ENCODE results near the gene ZNF662. TPM values are rescaled to one million over a fixed set of nuclear protein-coding genes. Genes with fewer than 3 reads are reported as not detected.

Gene ZNF662
- total RNA-seq, 1 experiment from 2014 or later, result not detected

GRCh38 chr3:42894698-42895579 is 11.0 kb upstream of the ZNF662 start:
- no peaks in the 10 kb centered on the region for H4K20me1 ChIP-seq (ENCODE audit: insufficient read depth, low read depth, low read length)
- H3K27me3 ChIP-seq (ENCODE audit: low read length), result no peaks in the 10 kb centered on the region
- no peak for DNase-seq
- H3K36me3 ChIP-seq (ENCODE audit: insufficient read depth, low read length), result no peaks in the 10 kb centered on the region
- no peak overlapping the region for H3K27ac ChIP-seq (ENCODE audit: low read length)
- no peak overlapping the region for H2AFZ ChIP-seq (ENCODE audit: low read length)
- H3K9me2 ChIP-seq (replicated peaks; ENCODE audit: insufficient read depth, low read length), result no peaks in the 10 kb centered on the region
- no peak overlapping the region for H3K4me3 ChIP-seq (ENCODE audit: low read length)
- no peaks in the 10 kb centered on the region for H3K4me1 ChIP-seq (ENCODE audit: low read length)
- no peak overlapping the region for H3K4me2 ChIP-seq (ENCODE audit: low read depth, low read length, poor library complexity, severe bottlenecking)
- no peak overlapping the region for H3K9ac ChIP-seq (ENCODE audit: low read length)
- H3K79me2 ChIP-seq (ENCODE audit: low read length), result no peaks in the 10 kb centered on the region
- no peaks in the 10 kb centered on the region for H3K9me3 ChIP-seq (ENCODE audit: low read length)

GRCh38 chr3:42895580-42895868 is 10.4 kb upstream of the ZNF662 start:
- Histone ChIP-seq H3K79me2 (ENCODE audit: low read length) (no peaks in the 10 kb centered on the region), H3K4me3 (ENCODE audit: low read length) (no peak overlapping the region), H3K36me3 (ENCODE audit: insufficient read depth, low read length) (no peaks in the 10 kb centered on the region), H3K9me3 (ENCODE audit: low read length) (no peaks in the 10 kb centered on the region), H3K27ac (ENCODE audit: low read length) (no peak overlapping the region), H3K4me1 (ENCODE audit: low read length) (no peaks in the 10 kb centered on the region), H4K20me1 (ENCODE audit: insufficient read depth, low read depth, low read length) (no peaks in the 10 kb centered on the region), H3K4me2 (ENCODE audit: low read depth, low read length, poor library complexity, severe bottlenecking) (no peak overlapping the region), H2AFZ (ENCODE audit: low read length) (no peak overlapping the region), H3K9me2 (replicated peaks; ENCODE audit: insufficient read depth, low read length) (no peaks in the 10 kb centered on the region), H3K9ac (ENCODE audit: low read length) (no peak overlapping the region), H3K27me3 (ENCODE audit: low read length) (no peaks in the 10 kb centered on the region)
- no peak for DNase-seq

GRCh38 chr3:42898896-42899675 is 6.9 kb upstream of the ZNF662 start:
- no peak overlapping the region for H3K9ac ChIP-seq (ENCODE audit: low read length)
- H3K9me3 ChIP-seq (ENCODE audit: low read length), result no peaks in the 10 kb centered on the region
- no peaks in the 10 kb centered on the region for H3K36me3 ChIP-seq (ENCODE audit: insufficient read depth, low read length)
- no peak overlapping the region for H2AFZ ChIP-seq (ENCODE audit: low read length)
- no peaks in the 10 kb centered on the region for H3K79me2 ChIP-seq (ENCODE audit: low read length)
- H3K4me1 ChIP-seq (ENCODE audit: low read length), result no peaks in the 10 kb centered on the region
- no peaks in the 10 kb centered on the region for H3K9me2 ChIP-seq (replicated peaks; ENCODE audit: insufficient read depth, low read length)
- no peak overlapping the region for H3K4me2 ChIP-seq (ENCODE audit: low read depth, low read length, poor library complexity, severe bottlenecking)
- no peaks in the 10 kb centered on the region for H4K20me1 ChIP-seq (ENCODE audit: insufficient read depth, low read depth, low read length)
- no peak overlapping the region for H3K27ac ChIP-seq (ENCODE audit: low read length)
- no peaks in the 10 kb centered on the region for H3K27me3 ChIP-seq (ENCODE audit: low read length)
- H3K4me3 ChIP-seq (ENCODE audit: low read length), result no peak overlapping the region
- DNase-seq, result peak; percentile 47

DNA sequence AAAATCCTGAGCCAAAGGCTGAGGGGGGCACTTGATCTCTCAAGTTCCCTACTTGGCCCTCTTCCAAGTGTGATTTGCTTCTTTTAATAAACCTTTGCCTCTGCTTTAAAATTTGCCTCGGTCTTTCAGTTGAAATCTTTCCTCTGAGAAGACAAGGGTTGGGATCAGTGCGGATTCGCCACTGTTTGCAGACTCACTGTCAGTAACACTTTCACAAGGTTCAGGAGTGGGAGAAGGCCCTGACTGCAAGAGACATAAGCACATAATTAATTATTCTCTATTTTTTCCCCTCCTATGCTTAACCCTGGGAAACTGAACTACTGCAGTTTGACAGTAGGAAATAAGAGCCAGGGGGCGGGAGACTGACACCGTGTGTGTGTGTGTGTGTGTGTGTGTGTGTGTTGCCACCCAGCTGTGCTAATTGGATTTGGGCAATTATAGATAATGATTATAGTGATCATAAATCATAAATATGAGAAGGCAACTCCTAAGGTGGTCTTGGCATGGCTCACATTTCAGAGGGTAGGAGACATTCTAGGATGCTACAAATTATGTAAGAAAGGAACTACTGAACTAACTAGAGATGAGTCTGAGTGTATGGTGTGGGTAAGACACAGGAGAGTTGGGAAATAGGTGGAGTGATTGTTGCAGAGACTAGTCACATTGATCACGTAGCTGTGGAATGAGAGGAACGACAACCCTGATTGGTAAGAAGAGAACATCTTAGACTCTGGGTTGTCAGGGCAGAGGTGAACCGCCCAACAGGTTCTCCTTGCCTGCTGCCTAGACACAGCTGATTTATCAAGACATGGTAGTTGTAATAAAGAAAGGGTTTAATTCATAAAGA is 5.5 kb upstream of the ZNF662 start:
- no peak overlapping the region for H3K9ac ChIP-seq (ENCODE audit: low read length)
- no peaks in the 10 kb centered on the region for H3K9me3 ChIP-seq (ENCODE audit: low read length)
- H3K79me2 ChIP-seq (ENCODE audit: low read length), result no peaks in the 10 kb centered on the region
- no peaks in the 10 kb centered on the region for H3K36me3 ChIP-seq (ENCODE audit: insufficient read depth, low read length)
- no peak overlapping the region for H3K4me2 ChIP-seq (ENCODE audit: low read depth, low read length, poor library complexity, severe bottlenecking)
- no peak overlapping the region for H3K4me3 ChIP-seq (ENCODE audit: low read length)
- no peak overlapping the region for H2AFZ ChIP-seq (ENCODE audit: low read length)
- H3K27me3 ChIP-seq (ENCODE audit: low read length), result no peaks in the 10 kb centered on the region
- H3K27ac ChIP-seq (ENCODE audit: low read length), result no peak overlapping the region
- H4K20me1 ChIP-seq (ENCODE audit: insufficient read depth, low read depth, low read length), result no peaks in the 10 kb centered on the region
- H3K4me1 ChIP-seq (ENCODE audit: low read length), result no peaks in the 10 kb centered on the region
- no peak for DNase-seq
- no peaks in the 10 kb centered on the region for H3K9me2 ChIP-seq (replicated peaks; ENCODE audit: insufficient read depth, low read length)

GRCh38 chr3:42901073-42901415 is 4.9 kb upstream of the ZNF662 start:
- no peaks in the 10 kb centered on the region for H3K9me3 ChIP-seq (ENCODE audit: low read length)
- no peaks in the 10 kb centered on the region for H3K27me3 ChIP-seq (ENCODE audit: low read length)
- no peak overlapping the region for H3K27ac ChIP-seq (ENCODE audit: low read length)
- DNase-seq, result no peak
- H3K4me3 ChIP-seq (ENCODE audit: low read length), result no peak overlapping the region
- H4K20me1 ChIP-seq (ENCODE audit: insufficient read depth, low read depth, low read length), result no peaks in the 10 kb centered on the region
- no peak overlapping the region for H3K4me2 ChIP-seq (ENCODE audit: low read depth, low read length, poor library complexity, severe bottlenecking)
- H3K4me1 ChIP-seq (ENCODE audit: low read length), result no peaks in the 10 kb centered on the region
- no peak overlapping the region for H3K9ac ChIP-seq (ENCODE audit: low read length)
- no peaks in the 10 kb centered on the region for H3K36me3 ChIP-seq (ENCODE audit: insufficient read depth, low read length)
- H3K79me2 ChIP-seq (ENCODE audit: low read length), result no peaks in the 10 kb centered on the region
- no peaks in the 10 kb centered on the region for H3K9me2 ChIP-seq (replicated peaks; ENCODE audit: insufficient read depth, low read length)
- no peak overlapping the region for H2AFZ ChIP-seq (ENCODE audit: low read length)

GRCh38 chr3:42902257-42902656 is 3.7 kb upstream of the ZNF662 start:
- H3K9me2 ChIP-seq (replicated peaks; ENCODE audit: insufficient read depth, low read length), result no peaks in the 10 kb centered on the region
- H3K36me3 ChIP-seq (ENCODE audit: insufficient read depth, low read length), result no peaks in the 10 kb centered on the region
- H2AFZ ChIP-seq (ENCODE audit: low read length), result no peak overlapping the region
- no peaks in the 10 kb centered on the region for H4K20me1 ChIP-seq (ENCODE audit: insufficient read depth, low read depth, low read length)
- H3K4me1 ChIP-seq (ENCODE audit: low read length), result no peaks in the 10 kb centered on the region
- H3K79me2 ChIP-seq (ENCODE audit: low read length), result no peaks in the 10 kb centered on the region
- no peak overlapping the region for H3K4me3 ChIP-seq (ENCODE audit: low read length)
- no peak for DNase-seq
- H3K9me3 ChIP-seq (ENCODE audit: low read length), result no peaks in the 10 kb centered on the region
- H3K4me2 ChIP-seq (ENCODE audit: low read depth, low read length, poor library complexity, severe bottlenecking), result no peak overlapping the region
- no peak overlapping the region for H3K27ac ChIP-seq (ENCODE audit: low read length)
- H3K9ac ChIP-seq (ENCODE audit: low read length), result no peak overlapping the region
- no peaks in the 10 kb centered on the region for H3K27me3 ChIP-seq (ENCODE audit: low read length)

DNA sequence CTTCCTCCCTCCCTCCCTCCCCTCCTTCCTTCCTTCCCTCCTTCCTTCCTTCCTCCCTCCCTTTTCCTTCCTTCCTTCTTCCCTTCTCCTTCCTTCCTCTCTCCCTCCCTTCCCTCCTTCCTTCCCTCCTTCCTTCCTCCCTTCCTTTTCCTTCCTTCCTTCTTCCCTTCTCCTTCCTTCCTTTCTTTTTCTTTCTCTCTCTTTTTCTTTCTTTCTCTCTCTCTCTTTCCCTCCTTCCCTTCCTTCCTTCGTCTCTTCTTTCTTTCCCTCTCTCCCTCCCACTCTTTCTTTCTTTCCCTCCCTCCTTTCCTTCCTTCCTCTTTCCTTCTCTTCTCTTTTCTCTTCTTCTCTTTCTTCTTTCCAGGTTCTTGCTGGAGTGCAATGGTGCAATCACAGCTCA is 1.9 kb upstream of the ZNF662 start:
- Histone ChIP-seq H3K9me2 (replicated peaks; ENCODE audit: insufficient read depth, low read length) (no peaks in the 10 kb centered on the region), H3K9me3 (ENCODE audit: low read length) (no peaks in the 10 kb centered on the region), H3K79me2 (ENCODE audit: low read length) (no peaks in the 10 kb centered on the region), H3K27ac (ENCODE audit: low read length) (no peak overlapping the region), H3K4me3 (ENCODE audit: low read length) (no peak overlapping the region), H2AFZ (ENCODE audit: low read length) (no peak overlapping the region), H3K27me3 (ENCODE audit: low read length) (no peaks in the 10 kb centered on the region), H3K36me3 (ENCODE audit: insufficient read depth, low read length) (no peaks in the 10 kb centered on the region), H4K20me1 (ENCODE audit: insufficient read depth, low read depth, low read length) (no peaks in the 10 kb centered on the region), H3K4me2 (ENCODE audit: low read depth, low read length, poor library complexity, severe bottlenecking) (no peak overlapping the region), H3K4me1 (ENCODE audit: low read length) (no peaks in the 10 kb centered on the region), H3K9ac (ENCODE audit: low read length) (no peak overlapping the region)
- DNase-seq, result no peak

GRCh38 chr3:42905740-42906069 is 237 bp upstream of the ZNF662 start:
- no peaks in the 10 kb centered on the region for H3K4me1 ChIP-seq (ENCODE audit: low read length)
- H3K27me3 ChIP-seq (ENCODE audit: low read length), result no peaks in the 10 kb centered on the region
- no peak overlapping the region for H3K4me2 ChIP-seq (ENCODE audit: low read depth, low read length, poor library complexity, severe bottlenecking)
- H3K9ac ChIP-seq (ENCODE audit: low read length), result no peak overlapping the region
- H3K9me2 ChIP-seq (replicated peaks; ENCODE audit: insufficient read depth, low read length), result no peaks in the 10 kb centered on the region
- no peak overlapping the region for H3K27ac ChIP-seq (ENCODE audit: low read length)
- DNase-seq, result no peak
- no peaks in the 10 kb centered on the region for H3K9me3 ChIP-seq (ENCODE audit: low read length)
- no peak overlapping the region for H3K4me3 ChIP-seq (ENCODE audit: low read length)
- no peaks in the 10 kb centered on the region for H3K36me3 ChIP-seq (ENCODE audit: insufficient read depth, low read length)
- no peaks in the 10 kb centered on the region for H4K20me1 ChIP-seq (ENCODE audit: insufficient read depth, low read depth, low read length)
- H3K79me2 ChIP-seq (ENCODE audit: low read length), result no peaks in the 10 kb centered on the region
- no peak overlapping the region for H2AFZ ChIP-seq (ENCODE audit: low read length)

Data from Karpas-422 (cell line).